ENCODE results near the gene USP6NL. TPM values are rescaled to one million over a fixed set of nuclear protein-coding genes. Genes with fewer than 3 reads are reported as not detected.

USP6NL gene
- total and polyA plus RNA-seq, 7 donors = 1.8 to 5.4 (median 2.9) TPM

- H3K36me3 ChIP-seq (ENCODE audit: insufficient read depth in 1 of 2, low read depth in 1 of 2) = no peaks in the 10 kb centered on the region
- DNase-seq (no peak), ATAC-seq (no peak)
- no peak overlapping the region for H3K4me3 ChIP-seq
- WGBS, 3 donors = 59 to 67% (median 62%) methylated on average over 12 of the region's 12 CpGs
- intact Hi-C loops (cut with DNase I) = no loop called here
- H3K4me1 ChIP-seq = no peaks in the 10 kb centered on the region
- H3K27me3 ChIP-seq (ENCODE audit: insufficient read depth in 3 of 3, low read length in 2 of 3) = no peaks in the 10 kb centered on the region
- H3K27ac ChIP-seq = no peak overlapping the region
- H3K9me3 ChIP-seq = no peaks in the 10 kb centered on the region
- TF ChIP-seq, protein P1, sequence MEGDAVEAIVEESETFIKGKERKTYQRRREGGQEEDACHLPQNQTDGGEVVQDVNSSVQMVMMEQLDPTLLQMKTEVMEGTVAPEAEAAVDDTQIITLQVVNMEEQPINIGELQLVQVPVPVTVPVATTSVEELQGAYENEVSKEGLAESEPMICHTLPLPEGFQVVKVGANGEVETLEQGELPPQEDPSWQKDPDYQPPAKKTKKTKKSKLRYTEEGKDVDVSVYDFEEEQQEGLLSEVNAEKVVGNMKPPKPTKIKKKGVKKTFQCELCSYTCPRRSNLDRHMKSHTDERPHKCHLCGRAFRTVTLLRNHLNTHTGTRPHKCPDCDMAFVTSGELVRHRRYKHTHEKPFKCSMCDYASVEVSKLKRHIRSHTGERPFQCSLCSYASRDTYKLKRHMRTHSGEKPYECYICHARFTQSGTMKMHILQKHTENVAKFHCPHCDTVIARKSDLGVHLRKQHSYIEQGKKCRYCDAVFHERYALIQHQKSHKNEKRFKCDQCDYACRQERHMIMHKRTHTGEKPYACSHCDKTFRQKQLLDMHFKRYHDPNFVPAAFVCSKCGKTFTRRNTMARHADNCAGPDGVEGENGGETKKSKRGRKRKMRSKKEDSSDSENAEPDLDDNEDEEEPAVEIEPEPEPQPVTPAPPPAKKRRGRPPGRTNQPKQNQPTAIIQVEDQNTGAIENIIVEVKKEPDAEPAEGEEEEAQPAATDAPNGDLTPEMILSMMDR (IDR thresholded peaks at IDR 0.05) = no peak
Observed at GRCh38 chr10:11473128-11473760, 138.2 kb downstream of the USP6NL start.

DNA sequence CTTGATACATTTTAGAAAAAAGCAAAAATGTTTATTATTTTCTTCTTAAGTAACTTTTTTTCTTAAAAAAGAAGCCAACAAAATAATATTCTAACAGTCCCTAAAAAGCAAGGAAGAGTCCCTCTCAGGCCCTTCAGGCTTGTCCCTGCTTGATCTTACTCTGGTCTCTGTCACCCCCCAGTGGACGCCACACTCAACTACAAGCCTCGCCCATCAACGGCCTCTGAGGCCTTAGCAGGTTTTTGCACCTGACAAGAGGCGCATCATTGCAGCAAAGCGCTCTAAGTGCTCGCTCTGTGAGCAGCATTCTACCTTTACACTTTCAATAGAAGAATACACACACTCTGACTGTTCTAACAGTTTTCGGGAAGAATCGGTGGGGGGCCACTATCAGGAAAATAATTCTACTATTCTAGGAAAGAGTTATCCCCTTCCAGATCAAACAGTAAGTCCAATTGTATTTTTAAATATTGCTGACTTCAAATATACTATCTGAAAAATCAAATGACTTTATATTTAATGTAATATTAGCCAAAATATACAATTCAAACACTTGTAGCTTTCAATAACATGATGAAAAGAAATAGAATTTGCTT, 139.2 kb downstream of the USP6NL start:
- no peaks in the 10 kb centered on the region for H3K9me3 ChIP-seq
- no peaks in the 10 kb centered on the region for H3K27me3 ChIP-seq (ENCODE audit: insufficient read depth in 3 of 3, low read length in 2 of 3)
- no peaks in the 10 kb centered on the region for H3K4me1 ChIP-seq
- WGBS, 3 donors = 54 to 60% (median 60%) methylated on average over 8 of the region's 8 CpGs
- DNase-seq (peak; percentile 33 to 69), ATAC-seq (peak; percentile 60 to 88 (median 81))
- no peaks in the 10 kb centered on the region for H3K36me3 ChIP-seq (ENCODE audit: insufficient read depth in 1 of 2, low read depth in 1 of 2)
- intact Hi-C loops (cut with DNase I) = no loop called here
- TF ChIP-seq, protein P1 (IDR thresholded peaks at IDR 0.05) = peak; percentile 91
- no peak overlapping the region for H3K27ac ChIP-seq
- H3K4me3 ChIP-seq = no peak overlapping the region

DNA sequence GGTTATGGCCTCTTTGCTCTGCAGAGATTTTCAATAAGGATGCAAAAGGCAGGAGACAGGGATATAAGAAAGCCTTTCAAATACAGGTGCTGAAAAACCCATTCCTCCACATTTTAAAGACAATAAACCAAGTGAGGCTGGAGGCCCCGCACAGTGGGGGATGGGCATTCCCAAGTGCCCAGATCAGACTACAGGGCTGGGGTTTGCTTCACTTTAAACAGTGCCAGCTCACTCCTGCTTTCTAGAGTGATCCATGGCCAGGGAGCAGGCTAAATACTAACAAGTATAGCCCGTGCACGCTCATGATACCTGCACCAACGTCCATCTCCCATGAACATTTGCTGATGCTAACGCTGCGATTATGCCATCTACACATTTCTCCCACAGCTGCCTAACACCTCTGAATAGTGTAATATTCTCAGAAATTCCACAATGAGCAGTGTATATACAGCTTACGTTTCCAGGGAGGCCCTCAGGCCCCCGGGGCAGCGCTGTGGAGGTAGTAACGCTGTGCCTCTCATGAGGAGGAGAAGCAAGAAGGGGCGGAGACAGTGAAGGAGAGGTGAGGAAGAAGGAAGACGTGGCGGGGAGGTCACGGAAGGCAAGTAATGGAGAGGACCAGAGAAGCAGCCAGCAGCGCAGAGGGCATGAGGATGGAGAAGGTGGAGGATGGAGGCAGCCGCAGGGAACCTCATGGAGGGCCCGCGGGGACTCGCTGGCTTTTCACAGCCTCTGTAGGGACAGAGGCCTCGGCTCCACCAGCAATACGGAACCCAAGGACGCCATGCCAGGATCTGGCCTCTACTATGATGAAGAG, 141.7 kb downstream of the USP6NL start:
- no peak overlapping the region for H3K27ac ChIP-seq
- H3K36me3 ChIP-seq (ENCODE audit: insufficient read depth in 1 of 2, low read depth in 1 of 2) = no peaks in the 10 kb centered on the region
- WGBS, 3 donors = 93% methylated on average over 21 to 22 of the region's 22 CpGs
- DNase-seq (no peak), ATAC-seq (no peak)
- H3K4me1 ChIP-seq = no peaks in the 10 kb centered on the region
- H3K4me3 ChIP-seq = no peak overlapping the region
- TF ChIP-seq, protein P1 (IDR thresholded peaks at IDR 0.05) = no peak
- no peaks in the 10 kb centered on the region for H3K9me3 ChIP-seq
- H3K27me3 ChIP-seq (ENCODE audit: insufficient read depth in 3 of 3, low read length in 2 of 3) = no peaks in the 10 kb centered on the region
- intact Hi-C loops (cut with DNase I) = no loop called here

DNA sequence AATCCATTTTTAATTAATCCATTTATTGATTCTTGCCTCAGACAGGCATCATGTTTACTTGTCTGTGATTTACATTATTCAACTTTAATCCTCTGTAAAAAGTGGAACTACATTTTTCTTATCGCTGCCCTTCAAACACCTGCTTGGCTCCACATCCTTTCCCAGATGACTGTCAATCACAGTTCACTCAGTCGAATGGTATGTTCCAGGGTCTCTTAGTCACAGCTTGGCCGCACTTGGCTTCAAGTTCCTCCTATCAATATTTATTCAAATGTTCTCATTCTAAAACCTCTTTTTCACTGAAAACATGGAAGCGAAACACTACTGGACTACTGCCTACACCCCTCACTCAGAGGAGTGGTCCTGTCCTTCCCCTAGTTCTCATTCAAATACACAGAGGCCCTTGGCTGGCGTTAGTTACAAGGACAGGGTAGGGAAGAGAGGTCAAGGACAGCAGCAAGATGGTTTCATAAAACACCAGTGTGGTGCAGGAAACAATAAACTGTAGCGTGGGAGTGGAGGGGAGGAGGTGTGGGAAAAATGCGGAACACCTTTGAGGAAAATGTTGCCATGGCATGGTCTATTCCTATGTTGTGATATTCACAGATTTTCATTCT, 143.2 kb downstream of the USP6NL start:
- no peaks in the 10 kb centered on the region for H3K9me3 ChIP-seq
- 81 to 86% (median 84%) methylated on average over 7 of the region's 7 CpGs for WGBS, 3 donors
- H3K27me3 ChIP-seq (ENCODE audit: insufficient read depth in 3 of 3, low read length in 2 of 3) = no peaks in the 10 kb centered on the region
- no peaks in the 10 kb centered on the region for H3K4me1 ChIP-seq
- no peak overlapping the region for H3K4me3 ChIP-seq
- intact Hi-C loops (cut with DNase I) = no loop called here
- DNase-seq = no peak
- TF ChIP-seq, protein P1 (IDR thresholded peaks at IDR 0.05) = no peak
- H3K27ac ChIP-seq = no peak overlapping the region
- no peak for ATAC-seq
- peaks cover 0 to 5% of the 10 kb centered on the region in 2 donors for H3K36me3 ChIP-seq (ENCODE audit: insufficient read depth in 1 of 2, low read depth in 1 of 2)

Data from psoas muscle (tissue), 8 donors.